Measurements from ENCODE around the gene REM2.

- TF ChIP-seq MAZ (IDR thresholded peaks at IDR 0.05; ENCODE audit: borderline replicate concordance, low read depth, low read length) (peak; percentile 36; the same call in 1 of the 2 replicates), CTCF (conservative IDR thresholded peaks at IDR 0.05; ENCODE audit: low read depth, low read length) (no peak)
Observed at GRCh38 chr14:22850944-22851764, 31.9 kb upstream of the REM2 start.
